CD4-positive, alpha-beta T cell treated with Interleukin-12 subunit alpha and Interleukin-12 subunit beta, for 1 hour (primary cell): ENCODE results near the gene PUS1.
A peak's percentile ranks its signal among the peaks of the same experiment; 100 is the strongest.
"Not testable (repeated sequence)": the region's sequence is repeated elsewhere in the genome, so short reads cannot be mapped to it uniquely, and the experiment has no call there.

Experiments
- DNase-seq: peaks from one replicate; pipeline ENCODE4 v3.0.0-alpha.2; 2020

PUS1 gene

GRCh38 chr12:131963381-131963780 is 34.3 kb downstream of the PUS1 start:
- peak; percentile 47 for DNase-seq

- no peak for DNase-seq
These were observed 36.0 kb downstream of the PUS1 start for GRCh38 chr12:131965073-131965472.

GRCh38 chr12:131971226-131971625 is 42.1 kb downstream of the PUS1 start:
- no peak for DNase-seq

GRCh38 chr12:131975228-131975627 is 46.2 kb downstream of the PUS1 start:
- DNase-seq = no peak

GRCh38 chr12:131979606-131980005 is 50.5 kb downstream of the PUS1 start:
- no peak for DNase-seq

GRCh38 chr12:131980263-131980662 is 51.2 kb downstream of the PUS1 start:
- DNase-seq = no peak

- no peak for DNase-seq
These were observed 52.3 kb downstream of the PUS1 start for GRCh38 chr12:131981388-131981787.

GRCh38 chr12:131982041-131982440 is 53.0 kb downstream of the PUS1 start:
- DNase-seq = no peak

- no peak for DNase-seq
These were observed 54.0 kb downstream of the PUS1 start for GRCh38 chr12:131983026-131983425.

- DNase-seq = no peak
These were observed 54.5 kb downstream of the PUS1 start for GRCh38 chr12:131983554-131983953.

GRCh38 chr12:131984334-131984733 is 55.3 kb downstream of the PUS1 start:
- DNase-seq = no peak

GRCh38 chr12:131985510-131985875 is 56.4 kb downstream of the PUS1 start:
- DNase-seq = not testable (repeated sequence)

- DNase-seq = no peak
These were observed 57.3 kb downstream of the PUS1 start for GRCh38 chr12:131986361-131986760.

- DNase-seq = no peak
These were observed 57.8 kb downstream of the PUS1 start for GRCh38 chr12:131986910-131987309.

GRCh38 chr12:131987552-131987951 is 58.5 kb downstream of the PUS1 start:
- no peak for DNase-seq

GRCh38 chr12:131988054-131988796 is 59.1 kb downstream of the PUS1 start:
- no peak for DNase-seq

- DNase-seq = no peak
These were observed 59.9 kb downstream of the PUS1 start for GRCh38 chr12:131989021-131989420.

GRCh38 chr12:131990066-131990979 is 61.2 kb downstream of the PUS1 start:
- no peak for DNase-seq

GRCh38 chr12:131990980-131991305 is 61.9 kb downstream of the PUS1 start:
- no peak for DNase-seq

- DNase-seq = no peak
These were observed 62.8 kb downstream of the PUS1 start for GRCh38 chr12:131991816-131992430.

- DNase-seq = no peak
These were observed 65.5 kb downstream of the PUS1 start for GRCh38 chr12:131994589-131994988.
